ENCODE measurements around the gene CMC1.

CMC1 gene

DNA sequence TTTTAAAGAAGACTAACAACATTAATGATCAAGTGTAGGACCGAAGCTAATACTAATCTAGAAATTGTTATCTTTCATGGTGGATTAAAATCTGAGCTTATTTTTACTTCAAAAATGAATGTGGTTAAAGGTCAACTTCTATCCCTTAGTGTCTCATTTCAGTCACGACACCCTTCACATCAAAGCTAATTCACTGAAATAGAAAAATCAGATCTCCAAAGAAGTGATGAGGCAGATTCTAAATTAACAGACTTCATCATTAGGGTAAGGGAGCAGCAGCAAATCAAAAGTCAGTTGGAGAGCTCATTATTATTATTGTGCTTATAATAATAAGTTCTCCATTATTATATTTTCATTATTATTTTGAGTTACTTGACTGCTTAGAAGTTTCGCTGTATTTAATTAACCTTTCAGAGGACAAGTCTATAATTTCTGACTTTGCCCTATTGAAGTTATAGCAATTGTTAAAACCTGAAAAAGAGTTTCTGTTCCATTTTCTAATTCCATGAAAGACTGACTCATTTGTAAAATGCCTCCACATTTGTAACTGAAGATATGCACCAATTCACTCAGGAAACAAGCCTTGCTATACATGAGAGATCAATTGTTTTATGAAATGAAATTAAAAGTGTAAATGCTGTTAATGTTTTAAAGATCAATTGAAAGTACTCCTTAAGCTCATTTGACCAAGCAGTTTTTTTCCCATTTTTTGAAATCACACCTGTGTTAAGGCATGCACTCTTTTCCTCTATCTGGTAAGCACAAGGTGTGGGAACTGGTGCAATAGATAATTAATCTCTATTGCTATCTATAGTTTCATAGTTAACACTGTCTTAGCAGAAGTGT lies 23.1 kb upstream of the CMC1 start:
- H3K27me3 ChIP-seq (ENCODE audit: control insufficient read depth, insufficient read depth, low read length) = no peaks in the 10 kb centered on the region
- H3K4me3 ChIP-seq (ENCODE audit: low read depth, low read length) = no peak overlapping the region
- no peaks in the 10 kb centered on the region for H3K9me3 ChIP-seq (ENCODE audit: control insufficient read depth, insufficient read depth, low read length)

DNA sequence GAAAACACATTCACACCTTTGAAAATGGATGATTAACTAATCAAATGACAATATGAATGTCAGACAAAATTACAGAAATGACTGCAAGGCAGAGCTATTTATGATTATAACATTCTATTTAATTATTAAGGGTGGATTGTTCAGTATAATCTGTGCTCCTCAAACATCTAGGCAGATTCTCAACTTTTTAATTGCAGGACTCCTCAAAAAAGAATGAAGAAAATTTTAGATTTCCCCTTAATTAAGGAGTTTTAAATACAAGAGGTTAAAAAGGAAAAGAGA lies 22.6 kb upstream of the CMC1 start:
- H3K36me3 ChIP-seq (ENCODE audit: control insufficient read depth, insufficient read depth, low read length) = no peaks in the 10 kb centered on the region
- H3K9me3 ChIP-seq (ENCODE audit: control insufficient read depth, insufficient read depth, low read length) = no peaks in the 10 kb centered on the region
- no peaks in the 10 kb centered on the region for H3K4me1 ChIP-seq (ENCODE audit: control insufficient read depth, insufficient read depth, low read length)

More for the DNA sequence above, 23.1 kb upstream of the CMC1 start:
- Histone ChIP-seq H3K36me3 (ENCODE audit: control insufficient read depth, insufficient read depth, low read length) (no peaks in the 10 kb centered on the region), H3K9ac (ENCODE audit: low read depth, low read length) (no peak overlapping the region), H3K4me1 (ENCODE audit: control insufficient read depth, insufficient read depth, low read length) (no peaks in the 10 kb centered on the region), H3K27ac (ENCODE audit: low read depth, low read length) (no peak overlapping the region)

GRCh38 chr3:28224430-28224829 lies 17.0 kb upstream of the CMC1 start:
- Histone ChIP-seq H3K9ac (ENCODE audit: low read depth, low read length) (no peak overlapping the region), H3K4me1 (ENCODE audit: control insufficient read depth, insufficient read depth, low read length) (no peaks in the 10 kb centered on the region), H3K27ac (ENCODE audit: low read depth, low read length) (no peak overlapping the region), H3K4me3 (ENCODE audit: low read depth, low read length) (no peak overlapping the region), H3K27me3 (ENCODE audit: control insufficient read depth, insufficient read depth, low read length) (no peaks in the 10 kb centered on the region), H3K9me3 (ENCODE audit: control insufficient read depth, insufficient read depth, low read length) (no peaks in the 10 kb centered on the region), H3K36me3 (ENCODE audit: control insufficient read depth, insufficient read depth, low read length) (no peaks in the 10 kb centered on the region)

More for the DNA sequence above, 22.6 kb upstream of the CMC1 start:
- Histone ChIP-seq H3K4me3 (ENCODE audit: low read depth, low read length) (no peak overlapping the region), H3K27me3 (ENCODE audit: control insufficient read depth, insufficient read depth, low read length) (no peaks in the 10 kb centered on the region), H3K27ac (ENCODE audit: low read depth, low read length) (no peak overlapping the region), H3K9ac (ENCODE audit: low read depth, low read length) (no peak overlapping the region)

DNA sequence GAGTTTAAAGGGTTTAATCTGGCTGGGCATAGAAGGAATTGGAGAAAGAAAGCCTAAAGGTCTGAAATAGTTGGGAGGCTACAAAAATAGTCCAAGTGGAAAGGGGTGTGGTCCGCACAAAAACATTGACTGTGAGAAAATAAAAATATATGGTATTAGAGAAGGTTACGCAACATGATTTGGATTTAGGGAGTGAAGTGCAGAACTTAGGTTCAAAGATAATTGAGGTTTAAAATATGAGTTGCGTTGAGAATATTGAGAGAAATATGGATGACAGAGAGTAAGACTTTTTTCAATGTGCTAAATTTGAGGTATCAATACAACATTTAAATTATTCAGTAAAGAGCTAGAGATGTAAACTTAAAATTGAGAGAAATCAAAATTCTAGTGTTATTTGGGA lies 15.4 kb upstream of the CMC1 start:
- Histone ChIP-seq H3K4me3 (ENCODE audit: low read depth, low read length) (no peak overlapping the region), H3K9ac (ENCODE audit: low read depth, low read length) (no peak overlapping the region), H3K36me3 (ENCODE audit: control insufficient read depth, insufficient read depth, low read length) (no peaks in the 10 kb centered on the region), H3K9me3 (ENCODE audit: control insufficient read depth, insufficient read depth, low read length) (no peaks in the 10 kb centered on the region), H3K27ac (ENCODE audit: low read depth, low read length) (no peak overlapping the region), H3K27me3 (ENCODE audit: control insufficient read depth, insufficient read depth, low read length) (no peaks in the 10 kb centered on the region), H3K4me1 (ENCODE audit: control insufficient read depth, insufficient read depth, low read length) (no peaks in the 10 kb centered on the region)

- no peak overlapping the region for H3K27ac ChIP-seq (ENCODE audit: low read depth, low read length)
- no peaks in the 10 kb centered on the region for H3K36me3 ChIP-seq (ENCODE audit: control insufficient read depth, insufficient read depth, low read length)
- H3K9me3 ChIP-seq (ENCODE audit: control insufficient read depth, insufficient read depth, low read length) = no peaks in the 10 kb centered on the region
- H3K27me3 ChIP-seq (ENCODE audit: control insufficient read depth, insufficient read depth, low read length) = no peaks in the 10 kb centered on the region
- no peak overlapping the region for H3K9ac ChIP-seq (ENCODE audit: low read depth, low read length)
- H3K4me3 ChIP-seq (ENCODE audit: low read depth, low read length) = no peak overlapping the region
- no peaks in the 10 kb centered on the region for H3K4me1 ChIP-seq (ENCODE audit: control insufficient read depth, insufficient read depth, low read length)
These were observed 12.8 kb upstream of the CMC1 start for GRCh38 chr3:28228623-28229022.

DNA sequence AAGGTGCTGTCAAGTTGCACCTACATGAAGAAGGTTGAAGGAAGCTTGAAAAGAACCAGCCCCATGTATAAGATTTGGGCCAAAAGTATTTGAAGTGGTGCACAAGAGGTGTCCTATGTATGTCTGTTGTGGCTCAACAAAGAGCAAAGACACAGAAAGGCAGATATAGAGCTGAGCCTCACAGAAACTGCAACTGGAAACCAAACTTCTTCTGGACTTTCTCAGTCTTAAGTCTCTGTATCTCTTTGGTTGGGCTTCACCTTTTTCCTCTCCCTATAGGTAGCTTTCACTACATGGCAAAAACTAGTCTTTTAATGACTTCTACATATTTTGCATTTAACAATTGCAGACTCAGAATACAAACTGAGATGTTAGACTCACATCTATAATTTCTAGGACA lies 8.8 kb upstream of the CMC1 start:
- Histone ChIP-seq H3K9me3 (ENCODE audit: control insufficient read depth, insufficient read depth, low read length) (no peaks in the 10 kb centered on the region), H3K4me1 (ENCODE audit: control insufficient read depth, insufficient read depth, low read length) (no peaks in the 10 kb centered on the region), H3K27me3 (ENCODE audit: control insufficient read depth, insufficient read depth, low read length) (no peaks in the 10 kb centered on the region), H3K4me3 (ENCODE audit: low read depth, low read length) (no peak overlapping the region), H3K36me3 (ENCODE audit: control insufficient read depth, insufficient read depth, low read length) (no peaks in the 10 kb centered on the region), H3K27ac (ENCODE audit: low read depth, low read length) (no peak overlapping the region), H3K9ac (ENCODE audit: low read depth, low read length) (no peak overlapping the region)

GRCh38 chr3:28234454-28234853 lies 7.0 kb upstream of the CMC1 start:
- no peaks in the 10 kb centered on the region for H3K27me3 ChIP-seq (ENCODE audit: control insufficient read depth, insufficient read depth, low read length)
- peaks cover 6% of the 10 kb centered on the region; the same call in 1 of the 2 replicates for H3K4me1 ChIP-seq (ENCODE audit: control insufficient read depth, insufficient read depth, low read length)
- no peaks in the 10 kb centered on the region for H3K9me3 ChIP-seq (ENCODE audit: control insufficient read depth, insufficient read depth, low read length)
- H3K27ac ChIP-seq (ENCODE audit: low read depth, low read length) = no peak overlapping the region
- no peak overlapping the region for H3K4me3 ChIP-seq (ENCODE audit: low read depth, low read length)
- H3K9ac ChIP-seq (ENCODE audit: low read depth, low read length) = no peak overlapping the region
- no peaks in the 10 kb centered on the region for H3K36me3 ChIP-seq (ENCODE audit: control insufficient read depth, insufficient read depth, low read length)

DNA sequence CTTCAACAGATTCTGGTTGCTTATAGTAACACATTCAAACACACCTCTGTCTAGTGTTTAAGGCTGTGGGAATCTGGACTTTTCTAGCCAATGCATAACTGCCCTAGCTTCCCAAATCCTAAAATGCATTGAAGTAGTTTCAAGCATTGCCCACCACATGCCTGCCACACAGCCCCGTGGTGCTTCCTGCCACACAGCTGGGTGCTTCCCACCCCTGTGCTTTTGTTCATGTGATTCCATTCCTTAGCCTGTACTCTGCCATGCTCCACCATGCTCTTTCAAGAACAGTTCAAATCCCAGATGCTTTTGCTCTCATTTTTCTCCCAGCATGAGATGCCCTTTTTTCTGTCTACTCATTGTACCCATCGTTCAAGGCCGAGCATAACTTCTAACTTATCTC lies 2.3 kb upstream of the CMC1 start:
- Histone ChIP-seq H3K9ac (ENCODE audit: low read depth, low read length) (no peak overlapping the region), H3K27ac (ENCODE audit: low read depth, low read length) (no peak overlapping the region), H3K27me3 (ENCODE audit: control insufficient read depth, insufficient read depth, low read length) (no peaks in the 10 kb centered on the region), H3K4me3 (ENCODE audit: low read depth, low read length) (no peak overlapping the region), H3K9me3 (ENCODE audit: control insufficient read depth, insufficient read depth, low read length) (no peaks in the 10 kb centered on the region), H3K36me3 (ENCODE audit: control insufficient read depth, insufficient read depth, low read length) (no peaks in the 10 kb centered on the region), H3K4me1 (ENCODE audit: control insufficient read depth, insufficient read depth, low read length) (peaks cover 25% of the 10 kb centered on the region)

DNA sequence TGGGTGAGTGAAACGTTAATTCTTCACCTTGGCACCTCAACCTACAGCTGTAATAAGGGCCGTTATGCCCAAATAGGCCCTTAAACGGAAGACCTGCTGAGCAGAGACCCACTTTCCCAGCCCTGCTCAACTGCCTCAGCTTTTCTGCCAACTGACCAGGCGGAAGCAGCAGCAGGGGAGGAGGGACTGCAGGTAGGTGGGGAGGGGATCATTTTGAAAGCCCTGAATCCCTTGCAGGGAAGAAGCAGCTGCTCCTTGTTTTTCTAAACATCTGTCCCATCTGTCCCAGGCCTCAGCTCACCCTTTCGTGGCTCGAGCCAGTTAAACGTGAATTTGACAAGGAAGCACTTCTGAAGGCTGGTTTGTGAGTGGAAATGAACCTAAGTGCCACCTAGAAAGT lies 978 bp upstream of the CMC1 start:
- H3K4me3 ChIP-seq (ENCODE audit: low read depth, low read length) = peak overlapping the region; percentile 74
- peak overlapping the region; percentile 93 for H3K27ac ChIP-seq (ENCODE audit: low read depth, low read length)
- H3K27me3 ChIP-seq (ENCODE audit: control insufficient read depth, insufficient read depth, low read length) = no peaks in the 10 kb centered on the region
- H3K9me3 ChIP-seq (ENCODE audit: control insufficient read depth, insufficient read depth, low read length) = no peaks in the 10 kb centered on the region
- no peak overlapping the region for H3K9ac ChIP-seq (ENCODE audit: low read depth, low read length)
- peaks cover 30% of the 10 kb centered on the region for H3K4me1 ChIP-seq (ENCODE audit: control insufficient read depth, insufficient read depth, low read length)
- no peaks in the 10 kb centered on the region for H3K36me3 ChIP-seq (ENCODE audit: control insufficient read depth, insufficient read depth, low read length)

- H3K9me3 ChIP-seq (ENCODE audit: control insufficient read depth, insufficient read depth, low read length) = no peaks in the 10 kb centered on the region
- peak overlapping the region; percentile 74 for H3K4me3 ChIP-seq (ENCODE audit: low read depth, low read length)
- peaks cover 46% of the 10 kb centered on the region for H3K4me1 ChIP-seq (ENCODE audit: control insufficient read depth, insufficient read depth, low read length)
- H3K9ac ChIP-seq (ENCODE audit: low read depth, low read length) = no peak overlapping the region
- no peak overlapping the region for H3K27ac ChIP-seq (ENCODE audit: low read depth, low read length)
- no peaks in the 10 kb centered on the region for H3K27me3 ChIP-seq (ENCODE audit: control insufficient read depth, insufficient read depth, low read length)
- H3K36me3 ChIP-seq (ENCODE audit: control insufficient read depth, insufficient read depth, low read length) = no peaks in the 10 kb centered on the region
These were observed 1.1 kb downstream of the CMC1 start for GRCh38 chr3:28242519-28242918.

DNA sequence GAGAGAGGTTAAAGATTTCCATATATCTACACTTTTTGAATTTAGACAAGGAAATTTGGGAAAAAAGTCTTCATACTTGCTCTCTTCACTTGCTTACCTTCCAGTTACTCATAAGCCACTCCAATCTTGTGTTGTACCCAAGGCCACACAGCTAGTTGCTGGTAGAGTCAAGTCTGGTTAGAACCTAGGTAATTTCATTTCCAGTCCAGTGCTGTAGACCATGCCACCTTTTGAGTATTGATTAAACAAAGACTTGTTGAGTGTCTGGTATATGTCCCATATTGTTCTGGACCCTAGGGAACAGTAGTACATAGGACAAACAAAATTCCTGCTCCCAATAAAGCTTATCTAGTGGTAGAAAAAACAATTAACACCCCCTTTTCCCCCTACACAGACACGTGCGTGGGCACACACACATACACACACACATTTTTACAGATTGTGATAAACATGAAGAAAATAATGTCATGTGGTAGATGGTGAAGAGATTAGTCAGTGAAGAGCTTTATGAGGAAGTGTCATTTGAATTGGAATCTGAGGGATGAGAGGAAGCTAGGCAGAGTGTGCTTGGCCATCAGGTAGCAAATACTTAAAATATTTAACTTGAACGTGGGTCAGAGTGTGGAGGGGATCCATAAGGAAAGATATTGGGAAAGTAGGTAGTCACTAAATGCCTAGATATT lies 2.1 kb downstream of the CMC1 start:
- Histone ChIP-seq H3K4me1 (ENCODE audit: control insufficient read depth, insufficient read depth, low read length) (peaks cover 56% of the 10 kb centered on the region), H3K9ac (ENCODE audit: low read depth, low read length) (no peak overlapping the region), H3K4me3 (ENCODE audit: low read depth, low read length) (no peak overlapping the region), H3K27me3 (ENCODE audit: control insufficient read depth, insufficient read depth, low read length) (no peaks in the 10 kb centered on the region), H3K36me3 (ENCODE audit: control insufficient read depth, insufficient read depth, low read length) (no peaks in the 10 kb centered on the region), H3K9me3 (ENCODE audit: control insufficient read depth, insufficient read depth, low read length) (no peaks in the 10 kb centered on the region), H3K27ac (ENCODE audit: low read depth, low read length) (no peak overlapping the region)
